GM12875 (cell line): Measurements from ENCODE around the gene DRAXIN.

Experiments used
- H3K4me3 ChIP-seq: one replicate; pipeline ENCODE4 v1.5.1; 2011; ENCODE audit warnings: low read depth, low read length, control low read depth
- CTCF ChIP-seq: IDR thresholded peaks from 2 replicates; pipeline ENCODE4 v1.5.1; 2011; ENCODE audit warnings: low read depth, mild to moderate bottlenecking, control low read depth, inconsistent platforms, low read length, moderate library complexity, borderline replicate concordance; ENCODE audit not compliant: insufficient read depth

Gene DRAXIN

GRCh38 chr1:11729155-11729497 is 37.6 kb downstream of the DRAXIN start:
- no peak overlapping the region for H3K4me3 ChIP-seq
- TF ChIP-seq CTCF, result no peak

- no peak overlapping the region for H3K4me3 ChIP-seq
- no peak for TF ChIP-seq CTCF
These were observed 38.3 kb downstream of the DRAXIN start for GRCh38 chr1:11729498-11730428.

GRCh38 chr1:11730429-11730891 is 39.0 kb downstream of the DRAXIN start:
- no peak for TF ChIP-seq CTCF
- H3K4me3 ChIP-seq, result no peak overlapping the region

- no peak for TF ChIP-seq CTCF
- H3K4me3 ChIP-seq, result no peak overlapping the region
These were observed 40.3 kb downstream of the DRAXIN start for GRCh38 chr1:11731691-11732283.

GRCh38 chr1:11733306-11733705 is 41.8 kb downstream of the DRAXIN start:
- TF ChIP-seq CTCF, result no peak
- H3K4me3 ChIP-seq, result no peak overlapping the region

GRCh38 chr1:11735531-11735853 is 44.0 kb downstream of the DRAXIN start:
- H3K4me3 ChIP-seq, result no peak overlapping the region
- TF ChIP-seq CTCF, result no peak
